ENCODE results near the gene PRM3. TPM values are rescaled to one million over a fixed set of nuclear protein-coding genes. Genes with fewer than 3 reads are reported as not detected.

The PRM3 gene
- total RNA-seq, 1 donor from 2014 or later = not detected

GRCh38 chr16:11248133-11248532 lies 25.3 kb downstream of the PRM3 start:
- Histone ChIP-seq H3F3A (ENCODE audit: low read depth) (no peaks in the 10 kb centered on the region), H3K79me2 (ENCODE audit: low read depth) (no peaks in the 10 kb centered on the region), H4K20me1 (ENCODE audit: low read depth) (no peaks in the 10 kb centered on the region), H3K4me1 (no peaks in the 10 kb centered on the region), H3K27ac (no peak overlapping the region), H3K36me3 (no peaks in the 10 kb centered on the region), H3K4me2 (no peak overlapping the region), H3K9me3 (ENCODE audit: low read depth) (no peaks in the 10 kb centered on the region), H3K4me3 (no peak overlapping the region), H3K9ac (no peak overlapping the region), H3K27me3 (no peaks in the 10 kb centered on the region), H2AFZ (replicated peaks) (no peak overlapping the region)
- Mint-ChIP-seq H3K9me3 (no peaks in the 10 kb centered on the region), H3K36me3 (no peaks in the 10 kb centered on the region), H3K27me3 (ENCODE audit: insufficient read depth, low read depth) (peaks cover 2% of the 10 kb centered on the region), H3K4me1 (peaks cover 2% of the 10 kb centered on the region), H3K4me3 (no peak overlapping the region), H3K27ac (no peak overlapping the region)
- DNase-seq (ENCODE audit: low spot score) = no peak
- TF ChIP-seq CTCF (IDR thresholded peaks at IDR 0.05) (no peak), EZH2 (IDR thresholded peaks at IDR 0.05) (no peak), EZH2phosphoT487 (IDR thresholded peaks at IDR 0.05) (no peak)

- Mint-ChIP-seq H3K27me3 (ENCODE audit: insufficient read depth, low read depth) (peaks cover 2% of the 10 kb centered on the region), H3K27ac (no peak overlapping the region), H3K36me3 (no peaks in the 10 kb centered on the region), H3K4me1 (no peaks in the 10 kb centered on the region), H3K9me3 (no peaks in the 10 kb centered on the region), H3K4me3 (no peak overlapping the region)
- TF ChIP-seq EZH2 (IDR thresholded peaks at IDR 0.05) (no peak), EZH2phosphoT487 (IDR thresholded peaks at IDR 0.05) (no peak), CTCF (IDR thresholded peaks at IDR 0.05) (no peak)
- Histone ChIP-seq H3K9me3 (ENCODE audit: low read depth) (no peaks in the 10 kb centered on the region), H3K27me3 (no peaks in the 10 kb centered on the region), H3K27ac (no peak overlapping the region), H3K4me3 (no peak overlapping the region), H3K4me1 (no peaks in the 10 kb centered on the region), H3K9ac (no peak overlapping the region), H4K20me1 (ENCODE audit: low read depth) (no peaks in the 10 kb centered on the region), H3K79me2 (ENCODE audit: low read depth) (no peaks in the 10 kb centered on the region), H2AFZ (replicated peaks) (no peak overlapping the region), H3F3A (ENCODE audit: low read depth) (no peaks in the 10 kb centered on the region), H3K36me3 (no peaks in the 10 kb centered on the region), H3K4me2 (no peak overlapping the region)
- DNase-seq (ENCODE audit: low spot score) = no peak
Measured at GRCh38 chr16:11245988-11246387, 27.4 kb downstream of the PRM3 start.

GRCh38 chr16:11245222-11245737 lies 28.1 kb downstream of the PRM3 start:
- no peaks in the 10 kb centered on the region for H3K27me3 ChIP-seq
- TF ChIP-seq EZH2phosphoT487 (IDR thresholded peaks at IDR 0.05) (no peak), EZH2 (IDR thresholded peaks at IDR 0.05) (no peak), CTCF (IDR thresholded peaks at IDR 0.05) (no peak)
- Mint-ChIP-seq H3K4me1 (no peaks in the 10 kb centered on the region), H3K27ac (no peak overlapping the region), H3K36me3 (no peaks in the 10 kb centered on the region), H3K4me3 (no peak overlapping the region), H3K27me3 (ENCODE audit: insufficient read depth, low read depth) (no peaks in the 10 kb centered on the region), H3K9me3 (no peaks in the 10 kb centered on the region)
- H3K4me1 ChIP-seq = no peaks in the 10 kb centered on the region
- no peaks in the 10 kb centered on the region for H4K20me1 ChIP-seq (ENCODE audit: low read depth)
- no peak overlapping the region for H3K4me3 ChIP-seq
- no peaks in the 10 kb centered on the region for H3K36me3 ChIP-seq
- no peak overlapping the region for H3K9ac ChIP-seq
- H3K79me2 ChIP-seq (ENCODE audit: low read depth) = no peaks in the 10 kb centered on the region
- no peaks in the 10 kb centered on the region for H3F3A ChIP-seq (ENCODE audit: low read depth)
- no peak overlapping the region for H3K4me2 ChIP-seq
- no peaks in the 10 kb centered on the region for H3K9me3 ChIP-seq (ENCODE audit: low read depth)
- H3K27ac ChIP-seq = no peak overlapping the region
- H2AFZ ChIP-seq (replicated peaks) = no peak overlapping the region
- DNase-seq (ENCODE audit: low spot score) = no peak
